Stomach smooth muscle (tissue), 2 donors: Measurements from ENCODE around the gene GBE1.

Experiments
- H3K27ac ChIP-seq: one replicate; pipeline ENCODE4 v1.7.0; 2013; ENCODE audit warnings: mild to moderate bottlenecking, low read length, inconsistent platforms
- H3K27me3 ChIP-seq, 2 donors: one replicate each; pipeline ENCODE4 v1.7.0; 2013; ENCODE audit warnings: low read length in 2 of 2; ENCODE audit not compliant: insufficient read depth in 2 of 2, control insufficient read depth in 1 of 2
- H3K36me3 ChIP-seq, 2 donors: one replicate each; pipeline ENCODE4 v1.7.0; 2013; ENCODE audit warnings: low read length in 2 of 2; ENCODE audit not compliant: control insufficient read depth in 2 of 2, insufficient read depth in 2 of 2
- H3K4me1 ChIP-seq: one replicate; pipeline ENCODE4 v1.7.0; 2013; ENCODE audit warnings: low read length; ENCODE audit not compliant: control insufficient read depth, insufficient read depth
- H3K4me3 ChIP-seq, 2 donors: one replicate each; pipeline ENCODE4 v1.7.0; 2013; ENCODE audit warnings: low read length in 2 of 2
- H3K9ac ChIP-seq, 2 donors: one replicate each; pipeline ENCODE4 v1.7.0; 2013; ENCODE audit warnings: low read length in 2 of 2, mild to moderate bottlenecking in 1 of 2
- H3K9me3 ChIP-seq, 2 donors: one replicate each; pipeline ENCODE4 v1.7.0; 2013; ENCODE audit warnings: low read length in 2 of 2; ENCODE audit not compliant: control insufficient read depth in 2 of 2
- donor health status: healthy.
- donor health status: Pancreatic carcinoma.

The GBE1 gene

GRCh38 chr3:81699536-81700320 lies 61.7 kb downstream of the GBE1 start:
- no peak overlapping the region for H3K9ac ChIP-seq
- H3K27me3 ChIP-seq = no peaks in the 10 kb centered on the region
- no peaks in the 10 kb centered on the region for H3K9me3 ChIP-seq
- H3K36me3 ChIP-seq = no peaks in the 10 kb centered on the region
- no peak overlapping the region for H3K4me3 ChIP-seq
- H3K27ac ChIP-seq = no peak overlapping the region
- H3K4me1 ChIP-seq = no peaks in the 10 kb centered on the region

DNA sequence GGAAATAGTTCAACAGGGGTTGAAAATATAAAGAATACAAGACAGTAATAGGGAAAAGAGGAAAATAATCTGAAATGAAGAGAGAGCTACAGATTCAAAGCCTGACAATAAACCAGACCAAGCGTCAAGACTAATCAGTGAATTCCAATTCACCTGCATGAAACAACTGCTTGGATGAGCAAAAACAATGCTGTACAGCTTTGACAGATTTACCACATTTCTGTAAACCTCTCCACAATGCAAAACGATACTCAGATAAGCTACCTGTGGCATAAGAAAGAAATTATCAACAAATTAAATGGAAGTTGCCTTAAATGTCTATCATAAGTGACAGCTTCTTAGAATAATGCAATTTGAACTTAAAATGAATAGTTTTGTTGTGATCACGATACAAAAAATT lies 65.4 kb downstream of the GBE1 start:
- Histone ChIP-seq H3K27ac (no peak overlapping the region), H3K27me3 (no peaks in the 10 kb centered on the region), H3K9me3 (no peaks in the 10 kb centered on the region), H3K4me1 (no peaks in the 10 kb centered on the region), H3K4me3 (no peak overlapping the region), H3K36me3 (no peaks in the 10 kb centered on the region), H3K9ac (no peak overlapping the region)

DNA sequence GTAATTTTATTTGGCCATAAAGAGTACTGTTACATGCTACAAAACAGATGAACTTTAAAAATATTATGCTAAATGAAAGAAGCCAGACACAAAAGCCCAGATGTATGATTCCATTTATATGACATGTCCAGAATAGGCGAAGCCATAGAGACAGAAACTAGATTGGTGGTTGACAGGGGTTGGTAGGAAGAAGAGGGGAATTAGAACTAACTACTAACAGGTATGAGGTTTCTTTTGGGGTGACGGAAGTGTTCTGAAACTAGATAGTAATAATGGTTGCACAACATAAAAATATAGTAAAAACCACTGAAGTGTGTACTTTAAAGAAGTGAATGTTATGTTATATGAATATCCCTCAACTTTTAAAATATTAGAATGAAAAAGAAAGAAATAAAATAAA lies 66.1 kb downstream of the GBE1 start:
- Histone ChIP-seq H3K27ac (no peak overlapping the region), H3K27me3 (no peaks in the 10 kb centered on the region), H3K4me3 (no peak overlapping the region), H3K9me3 (no peaks in the 10 kb centered on the region), H3K36me3 (no peaks in the 10 kb centered on the region), H3K9ac (no peak overlapping the region), H3K4me1 (no peaks in the 10 kb centered on the region)

DNA sequence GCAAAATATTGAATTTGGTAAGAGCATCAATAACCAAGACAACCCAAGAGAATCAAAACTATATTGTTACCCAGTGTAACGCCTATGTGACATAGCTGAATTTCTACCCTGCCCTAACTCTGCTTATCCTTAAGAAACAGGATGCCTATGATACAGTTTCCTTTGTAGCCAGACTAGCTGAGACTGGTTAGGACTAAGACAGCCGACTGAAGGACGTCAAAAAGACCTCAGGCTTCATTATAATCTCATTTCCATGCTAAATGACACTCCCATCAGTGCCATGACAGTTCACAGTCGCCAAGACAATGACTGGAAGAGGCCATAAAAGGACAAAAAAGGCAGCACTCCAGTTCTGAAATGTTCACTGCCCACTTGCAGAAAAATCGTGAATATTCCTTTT lies 66.8 kb downstream of the GBE1 start:
- no peak overlapping the region for H3K9ac ChIP-seq
- no peaks in the 10 kb centered on the region for H3K4me1 ChIP-seq
- no peak overlapping the region for H3K4me3 ChIP-seq
- H3K36me3 ChIP-seq = no peaks in the 10 kb centered on the region
- H3K9me3 ChIP-seq = no peaks in the 10 kb centered on the region
- no peak overlapping the region for H3K27ac ChIP-seq
- H3K27me3 ChIP-seq = no peaks in the 10 kb centered on the region

- Histone ChIP-seq H3K36me3 (no peaks in the 10 kb centered on the region), H3K4me1 (no peaks in the 10 kb centered on the region), H3K4me3 (no peak overlapping the region), H3K9ac (no peak overlapping the region), H3K9me3 (no peaks in the 10 kb centered on the region), H3K27ac (no peak overlapping the region), H3K27me3 (no peaks in the 10 kb centered on the region)
Observed at GRCh38 chr3:81692766-81693165, 68.7 kb downstream of the GBE1 start.

GRCh38 chr3:81689617-81690016 lies 71.8 kb downstream of the GBE1 start:
- H3K27ac ChIP-seq = no peak overlapping the region
- H3K9me3 ChIP-seq = no peaks in the 10 kb centered on the region
- H3K36me3 ChIP-seq = no peaks in the 10 kb centered on the region
- H3K4me1 ChIP-seq = no peaks in the 10 kb centered on the region
- H3K4me3 ChIP-seq = no peak overlapping the region
- no peaks in the 10 kb centered on the region for H3K27me3 ChIP-seq
- no peak overlapping the region for H3K9ac ChIP-seq

DNA sequence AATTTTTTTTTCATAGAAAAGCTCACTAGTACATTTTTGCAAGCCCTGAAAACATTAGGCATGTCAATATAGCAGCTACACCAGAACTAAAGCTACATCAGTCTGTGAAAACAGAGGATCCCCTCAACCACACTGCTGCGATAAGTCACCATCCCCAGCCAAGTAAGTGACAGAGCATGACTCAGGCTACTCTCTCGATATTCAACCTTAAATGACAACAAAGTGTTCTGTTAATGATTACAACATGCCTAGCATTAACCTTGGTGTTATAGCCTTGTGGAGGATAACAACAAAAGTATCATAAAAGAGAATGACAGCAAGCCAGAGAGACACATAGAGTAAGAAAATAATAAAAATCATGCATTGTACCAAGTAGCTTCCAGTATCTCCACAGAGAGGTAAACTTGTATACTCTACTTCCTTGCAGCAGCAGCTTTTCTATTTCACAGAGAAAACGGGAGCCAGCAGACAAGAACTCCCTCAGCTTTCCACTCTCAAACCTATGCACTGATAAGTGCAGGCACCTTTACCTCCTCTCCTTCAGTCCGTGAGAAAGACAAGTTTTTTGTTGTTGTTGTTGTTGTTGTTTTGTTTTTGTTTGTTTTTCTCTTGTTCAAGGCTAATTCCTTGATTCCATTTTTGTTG lies 76.6 kb downstream of the GBE1 start:
- Histone ChIP-seq H3K4me3 (no peak overlapping the region), H3K36me3 (no peaks in the 10 kb centered on the region), H3K4me1 (no peaks in the 10 kb centered on the region), H3K9me3 (no peaks in the 10 kb centered on the region), H3K27me3 (no peaks in the 10 kb centered on the region), H3K9ac (no peak overlapping the region), H3K27ac (no peak overlapping the region)

GRCh38 chr3:81676706-81677456 lies 84.6 kb downstream of the GBE1 start:
- H3K4me3 ChIP-seq = no peak overlapping the region
- no peak overlapping the region for H3K9ac ChIP-seq
- no peaks in the 10 kb centered on the region for H3K4me1 ChIP-seq
- no peaks in the 10 kb centered on the region for H3K9me3 ChIP-seq
- H3K27ac ChIP-seq = no peak overlapping the region
- H3K27me3 ChIP-seq = no peaks in the 10 kb centered on the region
- no peaks in the 10 kb centered on the region for H3K36me3 ChIP-seq

DNA sequence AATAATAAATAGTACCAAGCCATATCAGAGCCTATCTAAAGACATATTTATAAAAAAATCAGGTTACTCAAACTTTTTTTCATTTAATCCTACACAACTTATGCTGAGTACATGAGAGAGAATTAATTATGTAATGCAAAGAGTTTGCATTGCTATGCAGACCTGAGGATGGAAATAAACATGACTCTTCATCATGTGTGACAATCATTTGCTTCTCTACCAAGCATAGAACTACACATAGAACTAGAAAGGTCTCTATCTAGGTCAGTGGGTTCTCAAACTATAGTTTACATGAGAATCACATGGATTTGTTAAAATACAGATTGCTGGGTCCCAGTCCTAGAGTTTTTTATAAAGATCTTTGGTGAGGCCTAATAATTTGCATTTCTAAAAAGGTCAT lies 86.8 kb downstream of the GBE1 start:
- Histone ChIP-seq H3K9me3 (no peaks in the 10 kb centered on the region), H3K27me3 (no peaks in the 10 kb centered on the region), H3K9ac (no peak overlapping the region), H3K4me1 (no peaks in the 10 kb centered on the region), H3K4me3 (no peak overlapping the region), H3K36me3 (no peaks in the 10 kb centered on the region), H3K27ac (no peak overlapping the region)

GRCh38 chr3:81668283-81668682 lies 93.2 kb downstream of the GBE1 start:
- Histone ChIP-seq H3K27ac (no peak overlapping the region), H3K27me3 (no peaks in the 10 kb centered on the region), H3K9ac (no peak overlapping the region), H3K4me1 (no peaks in the 10 kb centered on the region), H3K36me3 (no peaks in the 10 kb centered on the region), H3K9me3 (no peaks in the 10 kb centered on the region), H3K4me3 (no peak overlapping the region)
